ENCODE measurements around the gene MMP23B. TPM values are rescaled to one million over a fixed set of nuclear protein-coding genes. Genes with fewer than 3 reads are reported as not detected.

Gene MMP23B
- total and polyA plus RNA-seq, 2 of the 8 experiments (the other 6 are each of a cell fraction or from before 2014, with no cell fraction given) = 9.2 to 14.6 TPM

- TF ChIP-seq ATF2 (IDR thresholded peaks at IDR 0.05; ENCODE audit: low read length) (no peak), CTCF (IDR thresholded peaks at IDR 0.05; ENCODE audit: control extremely low read depth in 1 of 3, insufficient read depth in 1 of 3, low read depth in 1 of 3, low read length in 3 of 3) (no peak), CTBP2 (IDR thresholded peaks at IDR 0.05; ENCODE audit: borderline replicate concordance, insufficient read depth, insufficient read length, low read length) (no peak), JUN (IDR thresholded peaks at IDR 0.05; ENCODE audit: low read depth, low read length) (no peak), E2F6 (IDR thresholded peaks at IDR 0.05) (no peak; the same call in none of the 2 replicates), SP4 (IDR thresholded peaks at IDR 0.05; ENCODE audit: low read length) (no peak), SAP30 (IDR thresholded peaks at IDR 0.05; ENCODE audit: insufficient read depth, insufficient replicate concordance, low read length) (no peak), BACH1 (IDR thresholded peaks at IDR 0.05; ENCODE audit: low read length) (no peak), RFX5 (IDR thresholded peaks at IDR 0.05; ENCODE audit: borderline replicate concordance, low read depth, low read length) (no peak)
Observed at GRCh38 chr1:1629430-1630190, 2.4 kb upstream of the MMP23B start (continued).
